Smooth muscle cell (in vitro differentiated cells): Measurements from ENCODE around the gene GIT1. TPM values are rescaled to one million over a fixed set of nuclear protein-coding genes. Genes with fewer than 3 reads are reported as not detected.

Experiments
- DNase-seq: peaks from one replicate; lab custom pipeline; 2025; ENCODE audit not compliant: unreplicated experiment; lab: John Stamatoyannopoulos, UW
- H2AFZ ChIP-seq: fragments of 200-600 bp; sonication (generic); 2 replicates; pipeline ENCODE4 v1.6.0; 2016; ENCODE audit warnings: antibody characterized with exemption, low read depth, mild to moderate bottlenecking
- H3F3A ChIP-seq: fragments of 200-600 bp; sonication (generic); 2 replicates; pipeline ENCODE4 v1.6.0; 2017; ENCODE audit warnings: antibody characterized with exemption, low read depth
- H3K27ac ChIP-seq: fragments of 200-600 bp; sonication (generic); 2 replicates; pipeline ENCODE4 v1.5.1; 2016; ENCODE audit warnings: low read depth, mild to moderate bottlenecking
- H3K27me3 ChIP-seq: fragments of 200-600 bp; sonication (generic); 2 replicates; pipeline ENCODE4 v1.6.1; 2016; ENCODE audit warnings: low read depth, mild to moderate bottlenecking
- H3K36me3 ChIP-seq: fragments of 200-600 bp; sonication (generic); 2 replicates; pipeline ENCODE4 v1.5.1; 2016; ENCODE audit warnings: low read depth
- H3K4me1 ChIP-seq: fragments of 200-600 bp; sonication (generic); 2 replicates; pipeline ENCODE4 v1.5.1; 2016; ENCODE audit warnings: low read depth
- H3K4me2 ChIP-seq: fragments of 200-600 bp; sonication (generic); 2 replicates; pipeline ENCODE4 v1.6.0; 2016; ENCODE audit warnings: mild to moderate bottlenecking
- H3K4me3 ChIP-seq: fragments of 200-600 bp; sonication (generic); 2 replicates; pipeline ENCODE4 v1.5.1; 2016; ENCODE audit warnings: mild to moderate bottlenecking
- H3K79me2 ChIP-seq: fragments of 200-600 bp; sonication (generic); 2 replicates; pipeline ENCODE4 v1.6.0; 2016; ENCODE audit warnings: low read depth, mild to moderate bottlenecking
- H3K9ac ChIP-seq: fragments of 200-600 bp; sonication (generic); 2 replicates; pipeline ENCODE4 v1.6.0; 2016; ENCODE audit warnings: low read depth
- H3K9me3 ChIP-seq: fragments of 200-600 bp; sonication (generic); replicated peaks from 2 replicates; pipeline ENCODE4 v1.5.1; 2016; ENCODE audit warnings: low read depth
- H4K20me1 ChIP-seq: fragments of 200-600 bp; sonication (generic); 2 replicates; pipeline ENCODE4 v1.6.0; 2016; ENCODE audit warnings: low read depth
- CTCF ChIP-seq: fragments of 200-600 bp; sonication (generic); IDR thresholded peaks from 2 replicates; pipeline ENCODE4 v1.5.1; 2017; ENCODE audit warnings: borderline replicate concordance, mild to moderate bottlenecking, antibody characterized with exemption; ENCODE audit not compliant: insufficient read depth, poor library complexity, severe bottlenecking
- WGBS: methylation state at CpG from one replicate; pipeline ENCODE4 v1.1.7; 2016; ENCODE audit warnings: low lambda C conversion rate; 5-methylcytosine and 5-hydroxymethylcytosine counted together
- polyA plus RNA-seq: library from polyadenylated mRNA; unstranded; fragments of >200 nt; fragmentation: Nextera tagmentation; extraction: Ambion mirVana; gene quantifications from 2 replicates; pipeline ENCODE4 v1.2.1, GENCODE V29; 2016
- total RNA-seq: library from RNA; depleted of rRNA; stranded (reverse); fragments of >200 nt; gene quantifications from 2 replicates; pipeline ENCODE4 v1.2.3, GENCODE V29; 2014

The GIT1 gene
- total and polyA plus RNA-seq, 2 experiments from 2014 or later, result 17.6 to 23.0 TPM

- Histone ChIP-seq H3K4me2 (peak overlapping the region; percentile 80), H3K27me3 (peaks cover 26% of the 10 kb centered on the region), H3K9ac (no peak overlapping the region), H3K4me3 (no peak overlapping the region), H3K4me1 (peaks cover 31% of the 10 kb centered on the region), H3F3A (no peaks in the 10 kb centered on the region), H2AFZ (no peak overlapping the region), H3K9me3 (no peaks in the 10 kb centered on the region), H3K79me2 (no peaks in the 10 kb centered on the region), H4K20me1 (no peaks in the 10 kb centered on the region), H3K27ac (no peak overlapping the region), H3K36me3 (no peaks in the 10 kb centered on the region)
- no peak for TF ChIP-seq CTCF
- no peak for DNase-seq
- 85% methylated on average over 16 of the region's 16 CpGs for WGBS
Observed at GRCh38 chr17:29614349-29615047, 25.1 kb upstream of the GIT1 start.

- no peaks in the 10 kb centered on the region for H4K20me1 ChIP-seq
- 47% methylated on average over 13 of the region's 13 CpGs for WGBS
- no peak for DNase-seq
- H3K4me3 ChIP-seq, result peak overlapping the region; percentile 31
- H3K27ac ChIP-seq, result no peak overlapping the region
- H2AFZ ChIP-seq, result no peak overlapping the region
- H3F3A ChIP-seq, result no peaks in the 10 kb centered on the region
- no peak overlapping the region for H3K9ac ChIP-seq
- no peaks in the 10 kb centered on the region for H3K9me3 ChIP-seq
- H3K4me1 ChIP-seq, result peaks cover 31% of the 10 kb centered on the region
- no peaks in the 10 kb centered on the region for H3K36me3 ChIP-seq
- H3K27me3 ChIP-seq, result peaks cover 26% of the 10 kb centered on the region
- no peaks in the 10 kb centered on the region for H3K79me2 ChIP-seq
- peak overlapping the region; percentile 83 for H3K4me2 ChIP-seq
- no peak for TF ChIP-seq CTCF
Observed at GRCh38 chr17:29613856-29614255, 24.4 kb upstream of the GIT1 start.

- H2AFZ ChIP-seq, result no peak overlapping the region
- peaks cover 31% of the 10 kb centered on the region for H3K4me1 ChIP-seq
- TF ChIP-seq CTCF, result peak; percentile 79
- H4K20me1 ChIP-seq, result no peaks in the 10 kb centered on the region
- no peak overlapping the region for H3K9ac ChIP-seq
- H3K4me2 ChIP-seq, result peak overlapping the region; percentile 83
- H3K4me3 ChIP-seq, result peak overlapping the region; percentile 31
- H3K27me3 ChIP-seq, result peaks cover 25% of the 10 kb centered on the region
- H3K9me3 ChIP-seq, result no peaks in the 10 kb centered on the region
- WGBS, result 3% methylated on average over 32 of the region's 50 CpGs
- no peak overlapping the region for H3K27ac ChIP-seq
- H3F3A ChIP-seq, result no peaks in the 10 kb centered on the region
- H3K79me2 ChIP-seq, result no peaks in the 10 kb centered on the region
- DNase-seq, result peak; percentile 59
- no peaks in the 10 kb centered on the region for H3K36me3 ChIP-seq
Observed at GRCh38 chr17:29613352-29613837, 23.9 kb upstream of the GIT1 start.
